Measurements from ENCODE around the gene CPNE6. TPM values are rescaled to one million over a fixed set of nuclear protein-coding genes. Genes with fewer than 3 reads are reported as not detected.

CPNE6 gene
- total and polyA plus RNA-seq, 2 of the 13 experiments (the other 11 are each of a cell fraction or from before 2014, with no cell fraction given), result not detected

DNA sequence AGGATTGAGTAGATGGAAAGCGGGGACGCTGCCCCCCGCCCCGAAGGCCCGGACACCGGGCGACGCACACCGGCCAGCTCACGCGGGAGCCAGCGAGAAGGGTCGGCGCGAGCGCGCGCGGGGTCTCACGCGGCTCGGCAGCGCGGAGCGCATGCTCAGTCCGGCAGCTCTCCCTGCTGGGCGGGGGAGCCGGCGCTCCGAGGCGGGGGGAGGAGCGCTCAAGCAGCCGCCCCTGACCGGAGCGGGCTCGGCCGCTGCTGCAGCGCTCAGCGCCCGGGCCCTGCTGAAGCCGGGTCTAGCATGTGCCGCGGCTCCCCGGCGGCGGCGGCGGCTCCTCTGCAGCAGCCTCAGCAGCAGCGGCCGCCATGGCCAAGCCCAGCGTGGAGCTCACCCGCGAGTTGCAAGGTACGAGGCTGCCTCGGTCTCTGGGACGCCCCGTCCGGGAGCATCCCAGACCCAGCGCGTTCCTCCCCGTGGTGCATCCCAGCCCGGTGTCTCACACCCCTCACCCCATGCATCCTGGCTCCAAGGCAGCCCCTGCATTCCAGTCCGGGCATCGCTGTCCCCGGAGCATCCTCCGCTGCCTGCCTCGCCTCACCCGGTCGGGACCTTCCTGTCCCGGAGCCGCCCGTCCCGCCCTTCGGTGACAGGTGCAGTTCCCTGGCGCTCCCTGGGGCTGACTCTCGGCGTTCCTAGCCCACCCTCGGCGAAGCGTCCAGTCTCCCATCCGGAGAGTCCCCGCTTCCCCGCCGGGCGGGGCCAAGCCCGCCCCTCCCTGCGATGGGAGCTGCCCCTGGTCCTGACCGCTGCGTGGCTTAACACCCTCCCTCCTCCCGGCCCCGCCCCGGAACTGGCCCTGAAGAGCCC is 19.3 kb upstream of the CPNE6 start, which contains the start of gene CARMIL3 (continued):
- TF ChIP-seq PITX1 (CRISPR knock-in tag; IDR thresholded peaks at IDR 0.05), result peak; percentile 65; the same call in 1 of the 2 replicates
- peak; percentile 80; the same call in 1 of the 2 replicates for TF ChIP-seq ZFY (CRISPR knock-in tag; IDR thresholded peaks at IDR 0.05)
- TF ChIP-seq MLLT10 (CRISPR knock-in tag; IDR thresholded peaks at IDR 0.05), result no peak
- TF ChIP-seq SMAD1 (CRISPR knock-in tag; IDR thresholded peaks at IDR 0.05; ENCODE audit: borderline replicate concordance, low read depth), result peak; percentile 61; the same call in 1 of the 2 replicates
- TF ChIP-seq ZNF577 (CRISPR knock-in tag; IDR thresholded peaks at IDR 0.05; ENCODE audit: borderline replicate concordance, low read depth), result peak; percentile 33; the same call in 1 of the 2 replicates
- TF ChIP-seq, protein P1, sequence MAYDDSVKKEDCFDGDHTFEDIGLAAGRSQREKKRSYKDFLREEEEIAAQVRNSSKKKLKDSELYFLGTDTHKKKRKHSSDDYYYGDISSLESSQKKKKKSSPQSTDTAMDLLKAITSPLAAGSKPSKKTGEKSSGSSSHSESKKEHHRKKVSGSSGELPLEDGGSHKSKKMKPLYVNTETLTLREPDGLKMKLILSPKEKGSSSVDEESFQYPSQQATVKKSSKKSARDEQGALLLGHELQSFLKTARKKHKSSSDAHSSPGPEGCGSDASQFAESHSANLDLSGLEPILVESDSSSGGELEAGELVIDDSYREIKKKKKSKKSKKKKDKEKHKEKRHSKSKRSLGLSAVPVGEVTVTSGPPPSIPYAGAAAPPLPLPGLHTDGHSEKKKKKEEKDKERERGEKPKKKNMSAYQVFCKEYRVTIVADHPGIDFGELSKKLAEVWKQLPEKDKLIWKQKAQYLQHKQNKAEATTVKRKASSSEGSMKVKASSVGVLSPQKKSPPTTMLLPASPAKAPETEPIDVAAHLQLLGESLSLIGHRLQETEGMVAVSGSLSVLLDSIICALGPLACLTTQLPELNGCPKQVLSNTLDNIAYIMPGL (CRISPR knock-in tag; IDR thresholded peaks at IDR 0.05; ENCODE audit: borderline replicate concordance in 1 of 2, low read depth in 1 of 2), result peak in 1 of 2 experiments; percentile 85; a peak in 2 of 4 replicates
- no peak for TF ChIP-seq TGIF2 (CRISPR knock-in tag; IDR thresholded peaks at IDR 0.05)
- no peak; the same call in 1 of the 2 replicates for TF ChIP-seq ZKSCAN5 (CRISPR knock-in tag; IDR thresholded peaks at IDR 0.05)
- no peak; the same call in 1 of the 2 replicates for TF ChIP-seq TOE1 (CRISPR knock-in tag; IDR thresholded peaks at IDR 0.05)
- TF ChIP-seq, protein P2, sequence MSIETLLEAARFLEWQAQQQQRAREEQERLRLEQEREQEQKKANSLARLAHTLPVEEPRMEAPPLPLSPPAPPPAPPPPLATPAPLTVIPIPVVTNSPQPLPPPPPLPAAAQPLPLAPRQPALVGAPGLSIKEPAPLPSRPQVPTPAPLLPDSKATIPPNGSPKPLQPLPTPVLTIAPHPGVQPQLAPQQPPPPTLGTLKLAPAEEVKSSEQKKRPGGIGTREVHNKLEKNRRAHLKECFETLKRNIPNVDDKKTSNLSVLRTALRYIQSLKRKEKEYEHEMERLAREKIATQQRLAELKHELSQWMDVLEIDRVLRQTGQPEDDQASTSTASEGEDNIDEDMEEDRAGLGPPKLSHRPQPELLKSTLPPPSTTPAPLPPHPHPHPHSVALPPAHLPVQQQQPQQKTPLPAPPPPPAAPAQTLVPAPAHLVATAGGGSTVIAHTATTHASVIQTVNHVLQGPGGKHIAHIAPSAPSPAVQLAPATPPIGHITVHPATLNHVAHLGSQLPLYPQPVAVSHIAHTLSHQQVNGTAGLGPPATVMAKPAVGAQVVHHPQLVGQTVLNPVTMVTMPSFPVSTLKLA (IDR thresholded peaks at IDR 0.05), result no peak
- TF ChIP-seq PAWR (CRISPR knock-in tag; IDR thresholded peaks at IDR 0.05; ENCODE audit: borderline replicate concordance), result no peak
- TF ChIP-seq, protein P3, sequence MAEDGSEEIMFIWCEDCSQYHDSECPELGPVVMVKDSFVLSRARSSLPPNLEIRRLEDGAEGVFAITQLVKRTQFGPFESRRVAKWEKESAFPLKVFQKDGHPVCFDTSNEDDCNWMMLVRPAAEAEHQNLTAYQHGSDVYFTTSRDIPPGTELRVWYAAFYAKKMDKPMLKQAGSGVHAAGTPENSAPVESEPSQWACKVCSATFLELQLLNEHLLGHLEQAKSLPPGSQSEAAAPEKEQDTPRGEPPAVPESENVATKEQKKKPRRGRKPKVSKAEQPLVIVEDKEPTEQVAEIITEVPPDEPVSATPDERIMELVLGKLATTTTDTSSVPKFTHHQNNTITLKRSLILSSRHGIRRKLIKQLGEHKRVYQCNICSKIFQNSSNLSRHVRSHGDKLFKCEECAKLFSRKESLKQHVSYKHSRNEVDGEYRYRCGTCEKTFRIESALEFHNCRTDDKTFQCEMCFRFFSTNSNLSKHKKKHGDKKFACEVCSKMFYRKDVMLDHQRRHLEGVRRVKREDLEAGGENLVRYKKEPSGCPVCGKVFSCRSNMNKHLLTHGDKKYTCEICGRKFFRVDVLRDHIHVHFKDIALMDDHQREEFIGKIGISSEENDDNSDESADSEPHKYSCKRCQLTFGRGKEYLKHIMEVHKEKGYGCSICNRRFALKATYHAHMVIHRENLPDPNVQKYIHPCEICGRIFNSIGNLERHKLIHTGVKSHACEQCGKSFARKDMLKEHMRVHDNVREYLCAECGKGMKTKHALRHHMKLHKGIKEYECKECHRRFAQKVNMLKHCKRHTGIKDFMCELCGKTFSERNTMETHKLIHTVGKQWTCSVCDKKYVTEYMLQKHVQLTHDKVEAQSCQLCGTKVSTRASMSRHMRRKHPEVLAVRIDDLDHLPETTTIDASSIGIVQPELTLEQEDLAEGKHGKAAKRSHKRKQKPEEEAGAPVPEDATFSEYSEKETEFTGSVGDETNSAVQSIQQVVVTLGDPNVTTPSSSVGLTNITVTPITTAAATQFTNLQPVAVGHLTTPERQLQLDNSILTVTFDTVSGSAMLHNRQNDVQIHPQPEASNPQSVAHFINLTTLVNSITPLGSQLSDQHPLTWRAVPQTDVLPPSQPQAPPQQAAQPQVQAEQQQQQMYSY (CRISPR knock-in tag; IDR thresholded peaks at IDR 0.05), result no peak
- TF ChIP-seq TOPORS (CRISPR knock-in tag; IDR thresholded peaks at IDR 0.05), result no peak; the same call in 1 of the 2 replicates
- peak; percentile 43 for TF ChIP-seq ZNF430 (CRISPR knock-in tag; IDR thresholded peaks at IDR 0.05)
- TF ChIP-seq ZNF841 (CRISPR knock-in tag; IDR thresholded peaks at IDR 0.05; ENCODE audit: borderline replicate concordance), result no peak
- peak; percentile 35; the same call in 1 of the 2 replicates for TF ChIP-seq RAD21 (CRISPR knock-in tag; IDR thresholded peaks at IDR 0.05)
- TF ChIP-seq, protein P4, sequence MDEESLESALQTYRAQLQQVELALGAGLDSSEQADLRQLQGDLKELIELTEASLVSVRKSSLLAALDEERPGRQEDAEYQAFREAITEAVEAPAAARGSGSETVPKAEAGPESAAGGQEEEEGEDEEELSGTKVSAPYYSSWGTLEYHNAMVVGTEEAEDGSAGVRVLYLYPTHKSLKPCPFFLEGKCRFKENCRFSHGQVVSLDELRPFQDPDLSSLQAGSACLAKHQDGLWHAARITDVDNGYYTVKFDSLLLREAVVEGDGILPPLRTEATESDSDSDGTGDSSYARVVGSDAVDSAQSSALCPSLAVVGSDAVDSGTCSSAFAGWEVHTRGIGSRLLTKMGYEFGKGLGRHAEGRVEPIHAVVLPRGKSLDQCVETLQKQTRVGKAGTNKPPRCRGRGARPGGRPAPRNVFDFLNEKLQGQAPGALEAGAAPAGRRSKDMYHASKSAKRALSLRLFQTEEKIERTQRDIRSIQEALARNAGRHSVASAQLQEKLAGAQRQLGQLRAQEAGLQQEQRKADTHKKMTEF (CRISPR knock-in tag; IDR thresholded peaks at IDR 0.05), result peak; percentile 53
- TF ChIP-seq ZNF350 (CRISPR knock-in tag; IDR thresholded peaks at IDR 0.05; ENCODE audit: borderline replicate concordance, low read depth), result peak; percentile 92
- no peak for TF ChIP-seq TARDBP (CRISPR knock-in tag; IDR thresholded peaks at IDR 0.05)
- no peak for TF ChIP-seq U2AF2 (IDR thresholded peaks at IDR 0.05; ENCODE audit: low read depth, low read length)

Measured in HepG2 (cell line).